GM18499 (cell line): ENCODE measurements around the gene OBSL1.

ENCODE experiments used
- ATAC-seq: cut with Tn5 transposase; IDR thresholded peaks from one replicate; pipeline ENCODE4 v1.9.1; 2021; ENCODE audit warnings: moderate number of reproducible peaks; ENCODE audit not compliant: insufficient read depth, unreplicated experiment

Gene OBSL1

GRCh38 chr2:219516888-219517287 lies 54.5 kb downstream of the OBSL1 start:
- ATAC-seq = no peak

- ATAC-seq = no peak
Observed at GRCh38 chr2:219515874-219516629, 55.3 kb downstream of the OBSL1 start.

DNA sequence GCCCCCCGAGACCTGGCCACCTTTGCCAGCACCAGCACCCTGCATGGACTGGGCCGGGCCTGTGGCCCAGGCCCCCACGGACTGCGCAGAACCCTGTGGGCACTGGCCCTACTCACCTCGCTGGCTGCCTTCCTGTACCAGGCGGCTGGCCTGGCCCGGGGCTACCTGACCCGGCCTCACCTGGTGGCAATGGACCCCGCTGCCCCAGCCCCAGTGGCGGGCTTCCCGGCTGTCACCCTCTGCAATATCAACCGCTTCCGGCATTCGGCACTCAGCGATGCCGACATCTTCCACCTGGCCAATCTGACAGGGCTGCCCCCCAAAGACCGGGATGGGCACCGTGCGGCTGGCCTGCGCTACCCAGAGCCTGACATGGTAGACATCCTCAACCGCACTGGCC lies 56.5 kb downstream of the OBSL1 start:
- no peak for ATAC-seq

- no peak for ATAC-seq
Observed at GRCh38 chr2:219514196-219514761, 57.1 kb downstream of the OBSL1 start, which contains the start of gene ASIC4. Gene ASIC4 (plus strand): TSS chr2:219514482. CDS start chr2:219514725, 243 bp downstream.

- no peak for ATAC-seq
Observed at GRCh38 chr2:219513787-219514186, 57.6 kb downstream of the OBSL1 start.

GRCh38 chr2:219512524-219513216 lies 58.7 kb downstream of the OBSL1 start:
- ATAC-seq = no peak

DNA sequence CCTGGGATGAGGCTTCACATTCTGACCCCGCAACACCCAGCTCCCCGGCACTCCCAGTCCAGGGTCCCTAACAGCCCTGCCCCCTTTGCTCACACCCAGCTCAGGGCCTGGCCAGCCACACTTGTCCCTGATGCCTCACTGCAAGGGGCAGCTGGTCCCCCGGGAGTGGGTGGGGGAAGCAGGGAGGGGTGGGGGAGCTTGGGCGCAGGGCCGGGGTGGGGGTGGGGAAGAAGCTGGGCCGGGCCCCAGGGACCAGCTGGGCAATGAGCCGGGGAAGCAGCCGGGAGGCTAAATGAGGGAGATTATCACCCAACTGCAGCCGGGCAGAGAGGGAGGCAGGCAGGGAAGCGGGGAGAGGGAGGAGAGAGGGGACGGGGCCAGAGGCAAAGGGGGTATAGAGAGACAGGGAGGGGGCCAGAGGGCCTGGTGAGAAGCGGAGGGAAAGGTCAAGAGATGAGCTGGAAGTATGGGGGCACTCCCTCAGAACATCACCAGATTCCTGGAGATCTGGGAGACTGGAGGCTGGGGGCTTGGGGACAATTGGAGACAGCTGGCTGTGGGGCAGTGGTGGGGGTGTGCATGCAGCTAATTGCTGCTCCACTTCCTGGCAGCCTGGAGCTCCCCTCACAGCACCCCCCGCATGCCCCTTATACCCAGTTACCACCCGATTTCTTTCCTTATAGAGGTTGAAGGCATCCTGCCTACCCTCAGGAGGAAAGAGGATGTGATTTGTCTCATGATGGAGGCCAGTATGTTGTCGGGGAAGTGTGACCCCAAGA lies 59.6 kb downstream of the OBSL1 start:
- no peak for ATAC-seq

GRCh38 chr2:219510512-219511135 lies 60.7 kb downstream of the OBSL1 start:
- no peak for ATAC-seq

DNA sequence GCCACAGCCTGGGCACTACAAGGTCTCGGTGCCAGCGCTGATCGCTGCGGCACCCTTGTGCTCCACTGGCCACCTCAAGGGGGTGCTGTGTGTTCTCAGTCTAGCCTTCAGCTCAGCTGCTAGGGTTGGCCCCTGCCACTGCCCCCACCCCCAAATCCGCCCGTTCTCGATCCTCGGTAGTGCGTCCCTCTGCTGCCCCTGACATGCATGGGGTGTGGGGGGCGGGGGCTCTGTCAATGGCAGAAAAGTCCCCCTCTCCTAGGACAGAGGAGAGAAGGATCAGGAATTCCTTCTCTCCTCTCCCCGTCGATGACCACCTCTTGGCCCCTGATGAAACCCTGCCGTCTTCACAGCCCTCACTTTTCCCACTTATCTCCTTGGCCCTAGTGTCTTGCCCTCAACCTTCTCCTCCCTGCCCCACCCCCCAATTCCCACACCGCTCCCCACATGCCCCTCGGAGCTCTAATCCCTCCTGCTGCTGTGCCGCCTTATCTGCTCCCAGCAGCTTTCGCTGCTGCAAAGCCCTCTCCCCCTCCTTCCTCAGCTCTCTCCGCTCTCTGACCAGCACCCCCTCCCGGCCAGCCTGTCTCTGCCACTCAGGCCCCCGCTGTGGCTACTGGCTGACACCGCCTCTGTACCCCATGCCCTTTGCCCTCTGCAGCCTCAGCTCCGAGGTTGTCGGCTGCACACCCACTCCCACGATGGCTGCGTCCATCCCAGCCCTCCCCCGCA lies 61.4 kb downstream of the OBSL1 start:
- ATAC-seq = no peak

DNA sequence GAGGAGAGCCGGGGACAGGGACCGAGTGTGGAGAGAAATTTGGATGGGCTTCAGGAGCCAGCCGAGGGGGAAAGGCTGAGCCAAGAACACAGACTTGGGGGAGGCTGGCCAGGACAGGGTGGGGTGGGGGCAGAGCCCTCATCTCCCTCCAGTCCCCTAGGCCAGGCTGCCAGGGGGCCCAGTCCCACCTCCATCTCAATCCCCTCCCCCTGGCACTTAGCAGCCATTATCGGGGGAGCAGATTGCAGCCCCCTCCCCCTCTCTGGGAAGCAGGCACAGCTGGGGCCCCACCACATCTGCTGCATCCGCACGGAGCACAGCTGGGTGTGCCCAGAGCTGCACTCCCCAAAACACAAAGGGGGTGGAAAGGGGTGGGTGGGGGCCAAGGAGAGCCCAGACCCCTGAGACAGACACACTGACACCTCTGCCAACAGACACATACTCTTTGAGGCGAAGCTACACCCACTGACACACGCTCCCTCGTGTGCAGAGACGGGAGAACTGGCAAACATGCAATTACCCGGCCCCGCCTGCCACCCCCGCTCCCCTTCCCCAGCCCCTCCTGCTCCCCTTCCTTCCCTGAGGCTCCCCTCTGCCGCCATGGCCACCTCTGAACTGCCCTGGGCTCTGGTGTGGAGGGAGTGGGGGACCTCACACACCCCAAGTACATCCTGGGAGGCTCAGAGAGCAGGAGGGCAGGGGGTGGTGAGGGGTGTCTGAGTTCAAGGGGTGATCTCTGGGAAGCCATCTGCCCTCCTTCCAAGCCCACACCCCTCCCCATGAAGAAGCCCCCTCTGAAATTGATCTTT lies 62.2 kb downstream of the OBSL1 start:
- no peak for ATAC-seq

- no peak for ATAC-seq
Observed at GRCh38 chr2:219508444-219508734, 63.0 kb downstream of the OBSL1 start.

- no peak for ATAC-seq
Observed at GRCh38 chr2:219507581-219508443, 63.5 kb downstream of the OBSL1 start.

DNA sequence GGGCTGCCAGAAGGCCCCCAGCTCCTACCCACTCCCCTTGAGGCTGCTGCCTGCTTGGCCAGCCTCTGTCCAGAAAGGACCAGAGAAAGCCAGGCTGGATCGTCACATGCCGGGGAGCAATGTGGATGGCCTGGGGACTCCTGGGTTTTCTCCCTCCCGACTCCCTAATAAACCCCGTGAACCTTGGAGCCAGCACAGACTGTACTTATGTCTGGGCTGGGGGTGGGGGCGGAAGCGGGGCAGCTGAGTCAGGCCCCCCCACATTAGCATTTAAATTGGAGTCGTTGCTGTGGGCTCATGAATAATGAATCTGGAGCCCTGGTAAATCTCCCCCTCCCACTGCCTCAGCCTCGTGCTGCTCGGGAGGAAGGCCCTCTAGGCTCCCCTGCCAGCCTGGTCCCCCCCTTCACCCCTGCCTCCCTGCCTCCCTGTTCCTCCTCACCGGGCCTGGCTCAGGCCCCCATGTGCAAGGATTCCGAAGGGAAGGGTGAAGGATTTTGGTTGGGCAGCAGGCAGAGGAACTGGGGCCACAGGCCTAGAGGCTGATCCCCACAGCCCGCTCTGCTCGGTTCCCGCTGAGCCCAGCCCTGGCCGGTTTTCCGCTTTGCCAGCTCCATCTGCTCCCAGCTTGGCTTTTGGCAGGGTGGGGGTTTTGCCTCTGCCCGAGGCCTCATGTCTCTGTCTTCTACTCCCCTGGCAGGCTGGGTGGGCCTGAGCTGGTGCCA lies 64.4 kb downstream of the OBSL1 start:
- no peak for ATAC-seq

DNA sequence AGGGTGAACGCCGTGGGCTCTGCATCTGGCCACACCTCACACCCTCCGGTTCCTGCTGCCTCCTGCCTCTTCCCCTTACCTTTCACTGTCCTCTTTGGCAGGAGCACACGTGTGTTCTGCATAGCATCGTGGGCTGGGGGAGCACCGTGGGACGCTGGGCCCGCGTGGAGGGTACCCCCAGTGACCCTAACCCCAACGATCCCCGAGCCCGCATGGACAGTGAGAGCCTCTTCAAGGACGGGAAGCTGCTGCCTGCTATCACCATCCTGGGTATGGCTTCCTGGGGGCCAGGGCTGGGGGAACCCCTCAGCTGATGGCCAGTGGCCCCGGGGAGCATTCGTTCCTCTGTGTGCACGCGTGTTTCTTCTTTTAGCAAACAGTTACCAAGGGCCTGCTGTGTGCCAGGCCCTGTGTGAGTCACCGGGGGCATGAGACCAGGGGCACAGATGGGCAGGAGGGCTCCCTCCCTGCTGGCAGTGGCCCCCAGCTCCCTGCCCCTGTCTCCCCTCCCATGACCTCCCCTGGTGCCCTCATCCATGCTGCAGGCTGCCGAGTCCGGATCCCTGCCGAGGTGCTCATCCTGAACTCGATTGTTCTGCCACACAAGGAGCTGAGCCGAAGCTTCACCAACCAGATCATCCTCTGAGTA lies 65.1 kb downstream of the OBSL1 start:
- no peak for ATAC-seq

GRCh38 chr2:219505585-219505984 lies 65.8 kb downstream of the OBSL1 start:
- no peak for ATAC-seq

DNA sequence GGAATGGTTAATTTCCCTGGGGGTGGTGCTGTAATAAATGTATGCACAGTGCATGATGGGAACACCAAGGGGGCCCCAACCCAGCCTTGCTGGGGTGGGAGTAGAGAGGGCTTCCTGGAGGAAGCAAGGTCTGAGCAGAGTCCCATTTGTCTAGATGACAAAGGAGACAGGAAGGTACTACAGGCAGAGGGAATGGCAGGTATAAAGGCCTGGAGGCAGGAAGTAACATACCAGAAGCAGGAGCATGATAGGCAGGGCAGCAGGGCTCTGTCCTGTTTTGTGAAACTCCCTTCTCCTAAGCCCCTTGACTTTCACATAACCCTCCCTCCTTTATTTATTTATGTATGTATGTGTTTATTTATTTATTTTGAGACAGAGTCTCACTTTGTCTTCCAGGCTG lies 68.7 kb downstream of the OBSL1 start:
- ATAC-seq = no peak

DNA sequence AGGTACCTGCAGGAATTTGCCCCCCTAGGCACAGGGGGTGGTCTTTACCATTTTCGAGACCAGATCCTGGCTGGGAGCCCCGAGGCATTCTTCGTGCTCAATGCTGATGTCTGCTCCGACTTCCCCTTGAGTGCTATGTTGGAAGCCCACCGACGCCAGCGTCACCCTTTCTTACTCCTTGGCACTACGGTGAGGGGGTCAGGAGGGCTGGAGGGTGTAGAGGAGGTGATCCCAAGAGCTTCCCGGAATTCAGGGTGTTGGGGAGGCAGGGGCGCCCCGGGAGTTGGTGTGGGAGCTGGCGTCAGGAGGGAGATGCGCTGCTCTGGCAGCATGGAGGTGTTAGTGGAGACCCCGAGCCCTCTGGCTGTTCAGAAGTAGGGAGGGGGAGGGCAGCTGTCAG lies 69.5 kb downstream of the OBSL1 start:
- no peak for ATAC-seq
